Adrenal gland (tissue), 12 donors: ENCODE results near the gene HNRNPU. TPM values are rescaled to one million over a fixed set of nuclear protein-coding genes. Genes with fewer than 3 reads are reported as not detected.

Source experiments
- DNase-seq, 7 donors: peaks; one replicate each; pipeline ENCODE4 v3.0.0-alpha.2; 2019 to 2020
- H3K27ac ChIP-seq, 5 donors: fragments of 200-600 bp; sonication (generic) in 4 of 5; 1 replicate in 3 of 5; 2 replicates in 2 of 5; pipeline versions ENCODE4 v1.5.1 to v1.8.0; 2016 to 2020; ENCODE audit warnings: mild to moderate bottlenecking in 1 of 5
- H3K27me3 ChIP-seq: fragments of 200-600 bp; 2 replicates; pipeline ENCODE4 v1.8.0; 2021
- H3K36me3 ChIP-seq, 2 donors: fragments of 200-600 bp; replicated peaks in 1 of 2; 1 replicate in 1 of 2; 2 replicates in 1 of 2; pipeline versions ENCODE4 v1.5.1 to v1.8.0; 2018 to 2022
- H3K4me1 ChIP-seq, 2 donors: fragments of 200-600 bp; replicated peaks in 1 of 2; 1 replicate in 1 of 2; 2 replicates in 1 of 2; pipeline versions ENCODE4 v1.5.1 to v1.8.0; 2018 to 2021
- H3K4me3 ChIP-seq, 4 donors: fragments of 200-600 bp; sonication (generic) in 3 of 4; one replicate each; pipeline ENCODE4 v1.5.1; 2016 to 2018
- H3K9me3 ChIP-seq, 3 donors: fragments of 200-600 bp; sonication (generic) in 1 of 3; replicated peaks in 1 of 3; 1 replicate in 2 of 3; 2 replicates in 1 of 3; pipeline versions ENCODE4 v1.5.1 to v1.8.0; 2016 to 2021
- POLR2A ChIP-seq, 2 donors: fragments of 450-650 bp; IDR thresholded peaks; one replicate each; pipeline ENCODE4 v1.6.1; 2017; ENCODE audit warnings: antibody characterized with exemption in 2 of 2, mild to moderate bottlenecking in 2 of 2, moderate library complexity in 1 of 2
- WGBS, 4 donors: extraction: QIAGEN DNeasy Blood & Tissue Kit in 2 of 4; methylation state at CpG; one replicate each; pipeline versions ENCODE4 v1.1.5 to v1.1.7; 2013 to 2017; 5-methylcytosine and 5-hydroxymethylcytosine counted together
- intact Hi-C, 2 donors: fragments of 100-400 bp; cut with DNase I; formaldehyde crosslinking; loops; one replicate each; pipeline versions ENCODE4 v1.14.1 to v1.15.0; 2022 to 2023
- polyA plus RNA-seq, 3 donors: library from polyadenylated mRNA; stranded (reverse); fragments of 200-250 nt in 2 of 3; fragments of 350-450 nt in 1 of 3; fragmentation: Illumina TruSeq in 1 of 3; extraction: RNeasy Lipid Tissue Mini Kit (QIAGEN cat#74804) in 1 of 3; gene quantifications; one replicate each; pipeline ENCODE4 v1.2.3, GENCODE V29; 2013 to 2014
- total RNA-seq, 9 donors: library from RNA; depleted of rRNA in 4 of 9; stranded (reverse); fragments of >200 nt in 4 of 9; fragments of 120-200 nt in 1 of 9; fragmentation: NEBNext Ultra II Directional in 1 of 9; extraction: Animal tissue kit (Norgen Biotek cat#: 25700) in 1 of 9; gene quantifications; one replicate each; pipeline versions ENCODE4 v1.1.0 to v1.2.4, GENCODE V29; 2013 to 2023
- TF ChIP-seq, protein P1 (sequence below), 6 experiments: fragments of 450-650 bp in 4 of 6; fragments of 200-600 bp in 2 of 6; sonication (generic) in 1 of 6; IDR thresholded peaks; 1 replicate in 5 of 6; 2 replicates in 1 of 6; pipeline versions ENCODE4 v1.5.1 to v1.8.0; 2016 to 2021; ENCODE audit warnings: antibody characterized with exemption in 6 of 6, mild to moderate bottlenecking in 2 of 6, moderate library complexity in 1 of 6
- donor health status: healthy with polysubstance abuse.
- donor health status: Bipolar disorder and iron deficiency.
- donor health status: DM: yes; HTN: yes; CAD: no.
- donor health status: DM: no; HTN: no; CAD: no.
- donor health status: DM: no; HTN: no; CAD: no.
- donor health status: DM: yes; HTN: yes; CAD: no.

Gene HNRNPU
- total and polyA plus RNA-seq, 12 donors: 141 to 397 (median 253) TPM

DNA sequence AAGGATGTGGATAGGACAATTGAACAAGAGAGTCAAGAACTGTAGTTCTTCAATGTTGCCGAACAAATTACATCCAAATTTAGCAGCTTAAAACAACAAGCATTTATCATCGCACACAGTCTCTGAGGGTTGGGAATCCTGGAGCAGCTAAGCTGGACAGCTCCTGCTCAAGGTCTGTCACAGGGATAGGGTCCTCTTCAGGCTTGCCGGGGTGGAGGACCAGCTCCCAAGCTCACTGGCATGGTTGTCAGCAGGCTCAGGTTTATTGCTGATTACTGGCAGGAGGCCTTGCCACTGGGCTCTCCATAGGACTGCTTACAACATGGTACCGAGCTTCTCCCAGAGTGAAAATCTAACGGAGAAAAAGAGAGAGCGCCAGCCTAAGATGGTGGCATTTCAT lies 51.0 kb downstream of the HNRNPU start:
- no peak for DNase-seq
- Histone ChIP-seq H3K36me3 (no peaks in the 10 kb centered on the region), H3K27me3 (no peaks in the 10 kb centered on the region), H3K9me3 (no peaks in the 10 kb centered on the region), H3K4me1 (peaks cover 0 to 5% of the 10 kb centered on the region in 2 donors), H3K27ac (no peak overlapping the region), H3K4me3 (no peak overlapping the region)
- no peak for TF ChIP-seq POLR2A (IDR thresholded peaks at IDR 0.05)
- TF ChIP-seq, protein P1, sequence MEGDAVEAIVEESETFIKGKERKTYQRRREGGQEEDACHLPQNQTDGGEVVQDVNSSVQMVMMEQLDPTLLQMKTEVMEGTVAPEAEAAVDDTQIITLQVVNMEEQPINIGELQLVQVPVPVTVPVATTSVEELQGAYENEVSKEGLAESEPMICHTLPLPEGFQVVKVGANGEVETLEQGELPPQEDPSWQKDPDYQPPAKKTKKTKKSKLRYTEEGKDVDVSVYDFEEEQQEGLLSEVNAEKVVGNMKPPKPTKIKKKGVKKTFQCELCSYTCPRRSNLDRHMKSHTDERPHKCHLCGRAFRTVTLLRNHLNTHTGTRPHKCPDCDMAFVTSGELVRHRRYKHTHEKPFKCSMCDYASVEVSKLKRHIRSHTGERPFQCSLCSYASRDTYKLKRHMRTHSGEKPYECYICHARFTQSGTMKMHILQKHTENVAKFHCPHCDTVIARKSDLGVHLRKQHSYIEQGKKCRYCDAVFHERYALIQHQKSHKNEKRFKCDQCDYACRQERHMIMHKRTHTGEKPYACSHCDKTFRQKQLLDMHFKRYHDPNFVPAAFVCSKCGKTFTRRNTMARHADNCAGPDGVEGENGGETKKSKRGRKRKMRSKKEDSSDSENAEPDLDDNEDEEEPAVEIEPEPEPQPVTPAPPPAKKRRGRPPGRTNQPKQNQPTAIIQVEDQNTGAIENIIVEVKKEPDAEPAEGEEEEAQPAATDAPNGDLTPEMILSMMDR (IDR thresholded peaks at IDR 0.05): no peak
- WGBS, 4 donors: 77 to 92% (median 81%) methylated on average over 4 to 6 of the region's 6 CpGs
- intact Hi-C loops: no loop called here

DNA sequence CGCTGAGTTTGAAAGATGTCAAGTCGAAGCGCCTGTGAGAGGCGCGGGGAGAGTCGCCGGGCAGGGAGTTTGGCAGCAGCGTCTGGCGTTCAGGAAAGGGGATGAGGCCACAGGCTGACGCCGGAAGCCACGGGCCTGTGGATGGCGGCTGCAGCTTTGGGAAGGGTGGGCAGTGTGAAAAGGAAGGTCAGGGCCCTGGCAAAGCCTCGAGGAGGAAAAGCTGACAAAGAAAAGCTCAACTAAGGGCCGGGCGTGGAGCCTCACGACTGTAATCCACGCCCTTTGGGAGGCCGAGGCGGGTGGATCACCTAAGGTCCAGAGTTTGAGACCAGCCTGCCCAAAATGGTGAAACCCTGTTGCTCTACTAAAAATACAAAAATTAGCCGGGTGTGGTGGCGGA lies 54.1 kb downstream of the HNRNPU start:
- 86 to 91% (median 88%) methylated on average over 22 of the region's 22 CpGs for WGBS, 4 donors
- intact Hi-C loops: no loop called here
- Histone ChIP-seq H3K4me3 (no peak overlapping the region), H3K9me3 (no peaks in the 10 kb centered on the region), H3K27me3 (no peaks in the 10 kb centered on the region), H3K27ac (no peak overlapping the region), H3K36me3 (no peaks in the 10 kb centered on the region), H3K4me1 (no peaks in the 10 kb centered on the region)
- TF ChIP-seq POLR2A (IDR thresholded peaks at IDR 0.05): no peak
- TF ChIP-seq, protein P1 (IDR thresholded peaks at IDR 0.05): no peak
- peak in 1 of 7 donors; percentile 6 for DNase-seq

DNA sequence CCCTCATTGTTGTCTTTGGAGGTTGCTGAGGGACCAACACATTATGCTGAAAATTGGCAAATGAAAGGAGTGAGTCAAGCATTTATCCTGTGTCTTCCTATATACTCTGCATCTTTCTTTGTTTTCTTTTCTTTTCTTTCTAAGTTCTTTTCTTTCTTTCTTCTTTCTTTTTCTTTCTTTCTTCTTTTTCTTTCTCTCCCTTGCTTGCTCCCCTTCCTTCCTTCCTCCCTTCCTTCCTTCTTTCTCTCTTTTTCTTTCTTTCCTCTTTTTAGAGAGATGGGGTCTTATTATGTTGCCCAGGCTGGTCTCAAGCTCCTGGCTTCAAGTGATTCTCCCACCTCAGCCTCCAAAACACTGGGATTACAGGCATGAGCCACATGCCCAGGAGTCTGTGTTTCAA lies 57.2 kb downstream of the HNRNPU start:
- Histone ChIP-seq H3K9me3 (no peaks in the 10 kb centered on the region), H3K4me1 (no peaks in the 10 kb centered on the region), H3K36me3 (no peaks in the 10 kb centered on the region), H3K4me3 (no peak overlapping the region), H3K27ac (no peak overlapping the region), H3K27me3 (no peaks in the 10 kb centered on the region)
- TF ChIP-seq, protein P1 (IDR thresholded peaks at IDR 0.05): no peak
- no peak for TF ChIP-seq POLR2A (IDR thresholded peaks at IDR 0.05)
- no peak for DNase-seq
- intact Hi-C loops: no loop called here

DNA sequence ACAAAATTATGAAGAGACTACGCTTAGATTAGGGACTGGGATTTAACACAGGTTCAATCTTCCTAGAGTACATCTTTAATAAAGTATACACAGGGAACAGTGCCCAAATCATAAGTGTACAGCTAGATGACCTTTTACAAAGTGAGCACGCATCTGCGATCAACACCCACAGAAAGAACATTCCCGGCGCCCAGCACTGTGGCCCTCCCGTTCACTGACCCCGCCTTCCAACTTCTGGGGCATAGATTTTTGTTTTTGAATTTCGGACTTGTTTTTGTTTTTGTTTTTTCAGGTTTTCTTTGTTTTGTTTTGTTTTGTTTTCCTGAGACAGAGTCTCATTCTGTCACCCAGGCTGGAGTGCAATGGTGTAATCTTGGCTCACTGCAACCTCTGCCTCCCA lies 59.5 kb downstream of the HNRNPU start:
- intact Hi-C loops: loop anchor here in 1 of 2 donors (5.0 kb wide), 1 partner anchor 242 kb away; no protein-coding TSS in a partner anchor

More for the DNA sequence above, 59.5 kb downstream of the HNRNPU start:
- TF ChIP-seq, protein P1 (IDR thresholded peaks at IDR 0.05): no peak
- TF ChIP-seq POLR2A (IDR thresholded peaks at IDR 0.05): no peak
- Histone ChIP-seq H3K27me3 (no peaks in the 10 kb centered on the region), H3K9me3 (no peaks in the 10 kb centered on the region), H3K4me3 (no peak overlapping the region), H3K4me1 (no peaks in the 10 kb centered on the region), H3K36me3 (no peaks in the 10 kb centered on the region), H3K27ac (no peak overlapping the region)
- peak in 1 of 7 donors; percentile 4 for DNase-seq
- WGBS, 4 donors: 82 to 96% (median 92%) methylated on average over 8 of the region's 8 CpGs
